GM12892 (cell line): ENCODE measurements around the gene RRAGC.

Experiments
- DNase-seq: peaks from one replicate; pipeline ENCODE4 v3.0.0; 2011; ENCODE audit not compliant: insufficient read length
- FAIRE-seq: peaks from 2 replicates; lab custom pipeline; 2011; peaks lifted over from hg19 to GRCh38; lab: Jason Lieb, UNC
- POLR2A ChIP-seq: IDR thresholded peaks from 2 replicates; pipeline ENCODE4 v1.6.1; 2011; ENCODE audit warnings: low read depth, low read length, control low read depth
- POLR2AphosphoS5 ChIP-seq: IDR thresholded peaks from 2 replicates; pipeline ENCODE4 v1.6.1; 2011; ENCODE audit warnings: low read depth, low read length, control low read depth
- TAF1 ChIP-seq: IDR thresholded peaks from 2 replicates; pipeline ENCODE4 v1.6.1; 2011; ENCODE audit warnings: low read depth, mild to moderate bottlenecking, control low read depth, low read length, borderline replicate concordance

RRAGC gene

GRCh38 chr1:38881487-38881886, 21.9 kb upstream of the RRAGC start, which contains the start of gene GJA9:
GJA9 (minus strand) TSS chr1:38881587; CDS start chr1:38876098, 5,489 bp downstream.
- peak; percentile 5 for FAIRE-seq
- TF ChIP-seq POLR2A = no peak
- TF ChIP-seq POLR2AphosphoS5 = no peak
- no peak for TF ChIP-seq TAF1
- no peak for DNase-seq

- FAIRE-seq (no peak), DNase-seq (no peak)
- TF ChIP-seq POLR2A = no peak
These were observed 16.2 kb upstream of the RRAGC start for GRCh38 chr1:38875811-38876210.

- DNase-seq (peak; percentile 98), FAIRE-seq (peak; percentile 99)
- TF ChIP-seq TAF1 (peak; percentile 69; the same call in 1 of the 2 replicates), POLR2AphosphoS5 (0 out of 2 replicates have a peak, but pooled peaks have one; percentile 22), POLR2A (peak; percentile 64; the same call in 1 of the 2 replicates)
These were observed 13.7 kb upstream of the RRAGC start, which contains the start of gene MYCBP for GRCh38 chr1:38873027-38873969. MYCBP (minus strand) TSS chr1:38873348; CDS start chr1:38873305, 43 bp downstream.

- TF ChIP-seq TAF1 (no peak), POLR2AphosphoS5 (no peak), POLR2A (no peak)
- DNase-seq = no peak
- no peak for FAIRE-seq
These were observed 12.9 kb upstream of the RRAGC start for GRCh38 chr1:38872401-38873026.

GRCh38 chr1:38870996-38871395, 11.4 kb upstream of the RRAGC start:
- FAIRE-seq = no peak
- TF ChIP-seq TAF1 (no peak), POLR2A (no peak), POLR2AphosphoS5 (no peak)
- DNase-seq = no peak

GRCh38 chr1:38867208-38867607, 7.6 kb upstream of the RRAGC start:
- no peak for FAIRE-seq
- no peak for DNase-seq
- no peak for TF ChIP-seq TAF1
- no peak for TF ChIP-seq POLR2A
- TF ChIP-seq POLR2AphosphoS5 = no peak

GRCh38 chr1:38865112-38865715, 5.6 kb upstream of the RRAGC start:
- FAIRE-seq = no peak
- no peak for TF ChIP-seq POLR2AphosphoS5
- TF ChIP-seq TAF1 = no peak
- DNase-seq = no peak

GRCh38 chr1:38860454-38860795, 853 bp upstream of the RRAGC start:
- FAIRE-seq (no peak), DNase-seq (no peak)
- TF ChIP-seq POLR2AphosphoS5 = no peak
- no peak for TF ChIP-seq POLR2A
- no peak for TF ChIP-seq TAF1

- peak; percentile 48 for FAIRE-seq
- no peak for TF ChIP-seq POLR2A
- TF ChIP-seq POLR2AphosphoS5 = no peak
- TF ChIP-seq TAF1 = no peak
- DNase-seq = peak; percentile 38
These were observed 575 bp downstream of the RRAGC start for GRCh38 chr1:38858833-38859560.

- TF ChIP-seq POLR2A (no peak), POLR2AphosphoS5 (no peak), TAF1 (no peak)
- DNase-seq = no peak
- FAIRE-seq = no peak
These were observed 6.8 kb downstream of the RRAGC start for GRCh38 chr1:38852780-38853179.

GRCh38 chr1:38848071-38848470, 11.5 kb downstream of the RRAGC start:
- FAIRE-seq (peak; percentile 73), DNase-seq (no peak)
- TF ChIP-seq TAF1 (no peak), POLR2AphosphoS5 (no peak), POLR2A (no peak)
